Peyer's patch (tissue), 4 donors: Measurements from ENCODE around the gene PSMC5.

Experiments used
- CTCF ChIP-seq, 6 experiments: fragments of 450-650 bp in 4 of 6; fragments of 200-600 bp in 2 of 6; sonication (generic) in 1 of 6; IDR thresholded peaks; one replicate each; pipeline ENCODE4 v1.5.1; 2017 to 2019; ENCODE audit warnings: antibody characterized with exemption in 6 of 6, mild to moderate bottlenecking in 3 of 6, moderate library complexity in 1 of 6
- POLR2A ChIP-seq, 2 donors: fragments of 450-650 bp; IDR thresholded peaks; one replicate each; pipeline ENCODE4 v1.5.1; 2017; ENCODE audit warnings: antibody characterized with exemption in 2 of 2, mild to moderate bottlenecking in 2 of 2, moderate library complexity in 2 of 2

GRCh38 chr17:63837962-63838600 is 10.8 kb downstream of the PSMC5 start:
- TF ChIP-seq CTCF (IDR thresholded peaks at IDR 0.05), result no peak
- no peak for TF ChIP-seq POLR2A (IDR thresholded peaks at IDR 0.05)
